HL-60 (cell line): ENCODE data around the gene KRTAP5-7.
"Not testable (repeated sequence)": the region's sequence is repeated elsewhere in the genome, so short reads cannot be mapped to it uniquely, and the experiment has no call there.

Source experiments
- DNase-seq, 2 experiments: peaks; one replicate each; pipeline ENCODE4 v3.0.0-alpha.2; 2010 to 2020; ENCODE audit warnings: low read depth in 1 of 2, low spot score in 1 of 2
- H3K27ac ChIP-seq: fragments of 250-450 bp; sonication (Bioruptor Pico); replicated peaks from 2 replicates; pipeline ENCODE4 v1.5.1; 2020; ENCODE audit warnings: mild to moderate bottlenecking, moderate library complexity
- H3K27me3 ChIP-seq: fragments of 250-450 bp; sonication (Bioruptor Pico); 2 replicates; pipeline ENCODE4 v1.5.1; 2021; ENCODE audit warnings: mild to moderate bottlenecking, moderate library complexity; ENCODE audit not compliant: insufficient read depth, poor library complexity, severe bottlenecking
- H3K4me3 ChIP-seq: replicated peaks from 2 replicates; pipeline ENCODE4 v1.5.1; 2011; ENCODE audit warnings: mild to moderate bottlenecking, control low read depth, low read length; ENCODE audit not compliant: insufficient read depth
- GABPA ChIP-seq: IDR thresholded peaks from 2 replicates; pipeline ENCODE4 v1.6.1; 2012; ENCODE audit warnings: low read depth
- POLR2AphosphoS5 ChIP-seq: IDR thresholded peaks from 2 replicates; pipeline ENCODE4 v1.6.1; 2012; ENCODE audit warnings: low read depth
- SPI1 ChIP-seq: IDR thresholded peaks from 2 replicates; pipeline ENCODE4 v1.6.1; 2012; ENCODE audit warnings: low read depth, mild to moderate bottlenecking, borderline replicate concordance
- TF ChIP-seq, protein P1 (sequence below): IDR thresholded peaks from one replicate; pipeline ENCODE4 v1.5.1; 2011; ENCODE audit warnings: low read length, control low read depth, inconsistent platforms; ENCODE audit not compliant: insufficient read depth
- TF ChIP-seq, protein P2 (sequence below): IDR thresholded peaks from 2 replicates; pipeline ENCODE4 v1.6.1; 2012; ENCODE audit warnings: low read depth; ENCODE audit not compliant: insufficient replicate concordance

Gene KRTAP5-7

DNA sequence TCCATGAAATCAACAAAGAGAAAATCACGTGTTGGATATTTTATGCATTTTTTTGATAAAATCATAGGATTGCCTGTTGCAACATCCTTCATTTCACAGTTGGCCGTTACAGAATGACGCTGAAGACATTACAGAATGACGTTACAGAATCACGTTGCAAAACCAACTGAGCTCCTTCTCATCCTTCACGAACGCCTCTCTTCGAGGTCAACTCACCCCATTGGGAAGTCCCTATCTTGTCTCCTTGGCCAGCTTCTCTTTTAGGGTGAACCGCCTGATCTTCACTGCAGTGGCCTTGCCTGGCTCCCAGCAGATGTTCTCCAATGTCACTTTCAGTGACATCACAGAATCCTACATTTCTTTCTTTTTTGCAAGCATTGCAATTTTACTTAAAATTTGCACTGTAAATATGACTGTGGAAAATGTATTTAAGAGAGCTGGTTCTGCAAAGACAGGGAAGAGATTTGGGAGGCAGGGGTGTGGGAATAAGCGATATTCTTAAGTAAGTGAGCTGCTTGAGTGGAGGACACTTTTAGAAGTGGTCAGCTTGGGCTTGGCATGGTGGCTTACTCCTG lies 5.1 kb downstream of the KRTAP5-7 start:
- H3K4me3 ChIP-seq: no peak overlapping the region
- peak in 1 of 2 experiments; percentile 59 for DNase-seq
- TF ChIP-seq POLR2AphosphoS5 (no peak), SPI1 (no peak), GABPA (no peak)
- TF ChIP-seq, protein P1, sequence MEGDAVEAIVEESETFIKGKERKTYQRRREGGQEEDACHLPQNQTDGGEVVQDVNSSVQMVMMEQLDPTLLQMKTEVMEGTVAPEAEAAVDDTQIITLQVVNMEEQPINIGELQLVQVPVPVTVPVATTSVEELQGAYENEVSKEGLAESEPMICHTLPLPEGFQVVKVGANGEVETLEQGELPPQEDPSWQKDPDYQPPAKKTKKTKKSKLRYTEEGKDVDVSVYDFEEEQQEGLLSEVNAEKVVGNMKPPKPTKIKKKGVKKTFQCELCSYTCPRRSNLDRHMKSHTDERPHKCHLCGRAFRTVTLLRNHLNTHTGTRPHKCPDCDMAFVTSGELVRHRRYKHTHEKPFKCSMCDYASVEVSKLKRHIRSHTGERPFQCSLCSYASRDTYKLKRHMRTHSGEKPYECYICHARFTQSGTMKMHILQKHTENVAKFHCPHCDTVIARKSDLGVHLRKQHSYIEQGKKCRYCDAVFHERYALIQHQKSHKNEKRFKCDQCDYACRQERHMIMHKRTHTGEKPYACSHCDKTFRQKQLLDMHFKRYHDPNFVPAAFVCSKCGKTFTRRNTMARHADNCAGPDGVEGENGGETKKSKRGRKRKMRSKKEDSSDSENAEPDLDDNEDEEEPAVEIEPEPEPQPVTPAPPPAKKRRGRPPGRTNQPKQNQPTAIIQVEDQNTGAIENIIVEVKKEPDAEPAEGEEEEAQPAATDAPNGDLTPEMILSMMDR: no peak
- TF ChIP-seq, protein P2, sequence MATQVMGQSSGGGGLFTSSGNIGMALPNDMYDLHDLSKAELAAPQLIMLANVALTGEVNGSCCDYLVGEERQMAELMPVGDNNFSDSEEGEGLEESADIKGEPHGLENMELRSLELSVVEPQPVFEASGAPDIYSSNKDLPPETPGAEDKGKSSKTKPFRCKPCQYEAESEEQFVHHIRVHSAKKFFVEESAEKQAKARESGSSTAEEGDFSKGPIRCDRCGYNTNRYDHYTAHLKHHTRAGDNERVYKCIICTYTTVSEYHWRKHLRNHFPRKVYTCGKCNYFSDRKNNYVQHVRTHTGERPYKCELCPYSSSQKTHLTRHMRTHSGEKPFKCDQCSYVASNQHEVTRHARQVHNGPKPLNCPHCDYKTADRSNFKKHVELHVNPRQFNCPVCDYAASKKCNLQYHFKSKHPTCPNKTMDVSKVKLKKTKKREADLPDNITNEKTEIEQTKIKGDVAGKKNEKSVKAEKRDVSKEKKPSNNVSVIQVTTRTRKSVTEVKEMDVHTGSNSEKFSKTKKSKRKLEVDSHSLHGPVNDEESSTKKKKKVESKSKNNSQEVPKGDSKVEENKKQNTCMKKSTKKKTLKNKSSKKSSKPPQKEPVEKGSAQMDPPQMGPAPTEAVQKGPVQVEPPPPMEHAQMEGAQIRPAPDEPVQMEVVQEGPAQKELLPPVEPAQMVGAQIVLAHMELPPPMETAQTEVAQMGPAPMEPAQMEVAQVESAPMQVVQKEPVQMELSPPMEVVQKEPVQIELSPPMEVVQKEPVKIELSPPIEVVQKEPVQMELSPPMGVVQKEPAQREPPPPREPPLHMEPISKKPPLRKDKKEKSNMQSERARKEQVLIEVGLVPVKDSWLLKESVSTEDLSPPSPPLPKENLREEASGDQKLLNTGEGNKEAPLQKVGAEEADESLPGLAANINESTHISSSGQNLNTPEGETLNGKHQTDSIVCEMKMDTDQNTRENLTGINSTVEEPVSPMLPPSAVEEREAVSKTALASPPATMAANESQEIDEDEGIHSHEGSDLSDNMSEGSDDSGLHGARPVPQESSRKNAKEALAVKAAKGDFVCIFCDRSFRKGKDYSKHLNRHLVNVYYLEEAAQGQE: no peak
- no peaks in the 10 kb centered on the region for H3K27me3 ChIP-seq
- H3K27ac ChIP-seq: peak overlapping the region; percentile 40

DNA sequence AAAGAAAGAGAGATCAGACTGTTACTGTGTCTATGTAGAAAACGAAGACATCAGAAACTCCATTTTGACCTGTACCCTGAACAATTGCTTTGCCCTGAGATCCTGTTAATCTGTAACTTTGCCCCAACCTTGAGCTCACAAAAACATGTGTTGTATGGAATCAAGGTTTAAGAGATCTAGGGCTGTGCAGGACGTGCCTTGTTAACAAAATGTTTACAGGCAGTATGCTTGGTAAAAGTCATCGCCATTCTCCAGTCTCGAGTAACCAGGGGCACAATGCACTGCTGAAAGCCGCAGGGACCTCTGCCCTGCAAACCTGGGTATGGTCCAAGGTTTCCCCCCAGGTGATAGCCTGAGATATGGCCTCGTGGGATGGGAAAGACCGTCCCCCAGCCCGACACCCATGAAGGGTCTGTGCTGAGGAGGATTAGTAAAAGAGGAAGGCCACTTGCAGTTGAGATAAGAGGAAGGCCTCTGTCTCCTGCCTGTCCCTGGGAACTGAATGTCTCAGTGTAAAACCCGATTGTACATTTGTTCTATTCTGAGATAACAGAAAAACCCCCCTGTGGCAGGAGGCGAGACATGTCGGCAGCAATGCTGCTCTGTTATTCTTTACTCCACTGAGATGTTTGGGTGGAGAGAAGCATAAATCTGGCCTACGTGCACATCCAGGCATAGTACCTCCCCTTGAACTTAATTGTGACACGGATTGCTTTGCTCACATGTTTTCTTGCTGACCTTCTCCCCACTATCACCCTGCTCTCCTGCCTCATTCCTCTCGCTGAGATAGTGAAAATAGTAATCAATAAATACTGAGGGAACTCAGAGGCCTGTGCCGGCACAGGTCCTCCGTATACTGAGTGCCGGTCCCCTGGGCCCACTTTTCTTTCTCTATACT lies 7.9 kb downstream of the KRTAP5-7 start:
- DNase-seq: peak in 1 of 2 experiments; percentile 33
- not testable (repeated sequence) for H3K27me3 ChIP-seq, H3K4me3 ChIP-seq, H3K27ac ChIP-seq
- TF ChIP-seq SPI1: peak; percentile 88

DNA sequence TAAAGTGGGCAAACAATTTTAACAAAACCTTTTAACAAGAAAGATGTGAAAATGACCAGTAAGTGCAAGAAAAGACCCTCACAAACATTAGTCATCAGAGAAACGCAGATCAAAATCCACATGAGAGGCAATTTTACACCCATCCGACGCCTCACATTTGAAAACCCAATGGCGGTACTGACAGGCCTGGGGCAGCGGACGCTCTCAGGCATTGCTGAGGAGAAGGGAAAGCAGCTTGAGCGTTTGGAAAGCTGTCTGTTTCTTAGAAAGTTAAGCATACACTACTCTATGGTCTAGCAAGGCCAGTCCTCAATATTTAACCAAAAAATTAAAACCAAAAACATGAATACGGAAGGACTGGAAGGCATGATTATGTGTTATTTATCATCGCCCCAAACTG lies 8.8 kb downstream of the KRTAP5-7 start:
- no peaks in the 10 kb centered on the region for H3K27me3 ChIP-seq
- DNase-seq: no peak
- no peak overlapping the region for H3K27ac ChIP-seq
- TF ChIP-seq, protein P2: no peak
- TF ChIP-seq GABPA: no peak
- TF ChIP-seq SPI1: no peak
- TF ChIP-seq, protein P1: no peak
- TF ChIP-seq POLR2AphosphoS5: no peak
- no peak overlapping the region for H3K4me3 ChIP-seq

DNA sequence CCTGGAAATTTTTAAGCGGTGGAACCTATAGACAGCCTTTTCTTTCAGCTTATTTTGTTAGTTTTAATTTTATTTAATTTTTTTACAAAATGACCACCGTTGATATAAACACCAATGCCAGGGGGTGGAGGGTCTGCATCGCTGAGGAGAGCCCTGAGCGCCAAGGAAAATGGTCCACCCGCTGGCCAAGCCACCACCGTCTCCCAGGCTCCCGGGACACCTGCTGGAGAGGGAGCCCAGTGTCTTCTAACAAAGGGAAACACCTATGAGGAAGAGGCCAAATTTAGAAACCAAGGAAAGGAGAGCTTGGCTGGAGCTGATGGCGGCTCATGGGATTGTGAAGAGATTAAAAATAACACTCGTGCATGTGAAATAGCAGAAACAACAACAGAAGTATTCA lies 10.5 kb downstream of the KRTAP5-7 start:
- Histone ChIP-seq H3K27me3 (no peaks in the 10 kb centered on the region), H3K4me3 (no peak overlapping the region), H3K27ac (no peak overlapping the region)
- DNase-seq: no peak
- TF ChIP-seq GABPA: no peak
- TF ChIP-seq, protein P2: no peak
- TF ChIP-seq POLR2AphosphoS5: no peak
- TF ChIP-seq, protein P1: no peak
- no peak for TF ChIP-seq SPI1
